HL-60 (cell line): ENCODE results near the gene HHAT.

Source experiments
- DNase-seq, 2 experiments: peaks; one replicate each; pipeline ENCODE4 v3.0.0-alpha.2; 2010 to 2020; ENCODE audit warnings: low read depth in 1 of 2, low spot score in 1 of 2
- H3K27ac ChIP-seq: fragments of 250-450 bp; sonication (Bioruptor Pico); replicated peaks from 2 replicates; pipeline ENCODE4 v1.5.1; 2020; ENCODE audit warnings: mild to moderate bottlenecking, moderate library complexity
- H3K27me3 ChIP-seq: fragments of 250-450 bp; sonication (Bioruptor Pico); 2 replicates; pipeline ENCODE4 v1.5.1; 2021; ENCODE audit warnings: mild to moderate bottlenecking, moderate library complexity; ENCODE audit not compliant: insufficient read depth, poor library complexity, severe bottlenecking
- H3K4me3 ChIP-seq: replicated peaks from 2 replicates; pipeline ENCODE4 v1.5.1; 2011; ENCODE audit warnings: mild to moderate bottlenecking, control low read depth, low read length; ENCODE audit not compliant: insufficient read depth
- CTCF ChIP-seq: IDR thresholded peaks from one replicate; pipeline ENCODE4 v1.5.1; 2011; ENCODE audit warnings: low read length, control low read depth, inconsistent platforms; ENCODE audit not compliant: insufficient read depth
- GABPA ChIP-seq: IDR thresholded peaks from 2 replicates; pipeline ENCODE4 v1.6.1; 2012; ENCODE audit warnings: low read depth
- POLR2AphosphoS5 ChIP-seq: IDR thresholded peaks from 2 replicates; pipeline ENCODE4 v1.6.1; 2012; ENCODE audit warnings: low read depth
- SPI1 ChIP-seq: IDR thresholded peaks from 2 replicates; pipeline ENCODE4 v1.6.1; 2012; ENCODE audit warnings: low read depth, mild to moderate bottlenecking, borderline replicate concordance
- TF ChIP-seq, protein P1 (sequence below): IDR thresholded peaks from 2 replicates; pipeline ENCODE4 v1.6.1; 2012; ENCODE audit warnings: low read depth; ENCODE audit not compliant: insufficient replicate concordance

Gene HHAT

GRCh38 chr1:210328032-210328745 is 513 bp upstream of the HHAT start:
- H3K27ac ChIP-seq, result no peak overlapping the region
- peak overlapping the region; percentile 76 for H3K4me3 ChIP-seq
- TF ChIP-seq POLR2AphosphoS5, result no peak
- TF ChIP-seq SPI1, result no peak
- TF ChIP-seq GABPA, result no peak
- TF ChIP-seq CTCF, result no peak
- TF ChIP-seq, protein P1, sequence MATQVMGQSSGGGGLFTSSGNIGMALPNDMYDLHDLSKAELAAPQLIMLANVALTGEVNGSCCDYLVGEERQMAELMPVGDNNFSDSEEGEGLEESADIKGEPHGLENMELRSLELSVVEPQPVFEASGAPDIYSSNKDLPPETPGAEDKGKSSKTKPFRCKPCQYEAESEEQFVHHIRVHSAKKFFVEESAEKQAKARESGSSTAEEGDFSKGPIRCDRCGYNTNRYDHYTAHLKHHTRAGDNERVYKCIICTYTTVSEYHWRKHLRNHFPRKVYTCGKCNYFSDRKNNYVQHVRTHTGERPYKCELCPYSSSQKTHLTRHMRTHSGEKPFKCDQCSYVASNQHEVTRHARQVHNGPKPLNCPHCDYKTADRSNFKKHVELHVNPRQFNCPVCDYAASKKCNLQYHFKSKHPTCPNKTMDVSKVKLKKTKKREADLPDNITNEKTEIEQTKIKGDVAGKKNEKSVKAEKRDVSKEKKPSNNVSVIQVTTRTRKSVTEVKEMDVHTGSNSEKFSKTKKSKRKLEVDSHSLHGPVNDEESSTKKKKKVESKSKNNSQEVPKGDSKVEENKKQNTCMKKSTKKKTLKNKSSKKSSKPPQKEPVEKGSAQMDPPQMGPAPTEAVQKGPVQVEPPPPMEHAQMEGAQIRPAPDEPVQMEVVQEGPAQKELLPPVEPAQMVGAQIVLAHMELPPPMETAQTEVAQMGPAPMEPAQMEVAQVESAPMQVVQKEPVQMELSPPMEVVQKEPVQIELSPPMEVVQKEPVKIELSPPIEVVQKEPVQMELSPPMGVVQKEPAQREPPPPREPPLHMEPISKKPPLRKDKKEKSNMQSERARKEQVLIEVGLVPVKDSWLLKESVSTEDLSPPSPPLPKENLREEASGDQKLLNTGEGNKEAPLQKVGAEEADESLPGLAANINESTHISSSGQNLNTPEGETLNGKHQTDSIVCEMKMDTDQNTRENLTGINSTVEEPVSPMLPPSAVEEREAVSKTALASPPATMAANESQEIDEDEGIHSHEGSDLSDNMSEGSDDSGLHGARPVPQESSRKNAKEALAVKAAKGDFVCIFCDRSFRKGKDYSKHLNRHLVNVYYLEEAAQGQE, result no peak
- DNase-seq, result no peak
- H3K27me3 ChIP-seq, result peaks cover 3% of the 10 kb centered on the region

- Histone ChIP-seq H3K4me3 (no peak overlapping the region), H3K27ac (no peak overlapping the region), H3K27me3 (peaks cover 3% of the 10 kb centered on the region)
- no peak for DNase-seq
- no peak for TF ChIP-seq POLR2AphosphoS5
- no peak for TF ChIP-seq SPI1
- TF ChIP-seq GABPA, result no peak
- TF ChIP-seq, protein P1, result no peak
- TF ChIP-seq CTCF, result no peak
Measured at GRCh38 chr1:210330279-210330866, 1.7 kb downstream of the HHAT start.

DNA sequence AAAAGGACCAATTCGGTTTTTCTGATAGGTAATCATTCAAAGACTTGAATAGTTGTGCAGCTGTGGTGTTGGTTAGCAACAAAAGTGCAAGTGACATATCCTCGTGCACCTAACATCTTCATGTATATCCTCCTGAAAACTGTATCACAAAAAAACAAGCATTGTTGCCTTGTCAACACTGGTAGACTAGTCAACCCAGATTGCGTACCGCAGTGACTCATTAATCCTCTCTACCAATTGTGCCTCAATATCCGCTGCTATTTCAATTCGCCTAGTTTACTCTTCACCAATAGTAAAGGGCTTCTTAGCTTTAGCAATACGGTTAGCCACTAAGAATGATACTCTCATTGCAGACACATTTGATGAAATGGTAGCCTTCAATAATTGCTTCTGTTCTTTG is 3.5 kb downstream of the HHAT start:
- no peak for DNase-seq
- no peak overlapping the region for H3K27ac ChIP-seq
- H3K4me3 ChIP-seq, result no peak overlapping the region
- TF ChIP-seq POLR2AphosphoS5 (no peak), CTCF (no peak), SPI1 (no peak), GABPA (no peak)
- TF ChIP-seq, protein P1, result no peak
- H3K27me3 ChIP-seq, result peaks cover 3% of the 10 kb centered on the region
